ENCODE measurements around the gene CRNKL1. TPM values are rescaled to one million over a fixed set of nuclear protein-coding genes. Genes with fewer than 3 reads are reported as not detected.
A peak's percentile ranks its signal among the peaks of the same experiment; 100 is the strongest.
"Not testable (repeated sequence)": the region's sequence is repeated elsewhere in the genome, so short reads cannot be mapped to it uniquely, and the experiment has no call there.

Gene CRNKL1
- total RNA-seq, 1 donor from 2014 or later, result 36.4 TPM

DNA sequence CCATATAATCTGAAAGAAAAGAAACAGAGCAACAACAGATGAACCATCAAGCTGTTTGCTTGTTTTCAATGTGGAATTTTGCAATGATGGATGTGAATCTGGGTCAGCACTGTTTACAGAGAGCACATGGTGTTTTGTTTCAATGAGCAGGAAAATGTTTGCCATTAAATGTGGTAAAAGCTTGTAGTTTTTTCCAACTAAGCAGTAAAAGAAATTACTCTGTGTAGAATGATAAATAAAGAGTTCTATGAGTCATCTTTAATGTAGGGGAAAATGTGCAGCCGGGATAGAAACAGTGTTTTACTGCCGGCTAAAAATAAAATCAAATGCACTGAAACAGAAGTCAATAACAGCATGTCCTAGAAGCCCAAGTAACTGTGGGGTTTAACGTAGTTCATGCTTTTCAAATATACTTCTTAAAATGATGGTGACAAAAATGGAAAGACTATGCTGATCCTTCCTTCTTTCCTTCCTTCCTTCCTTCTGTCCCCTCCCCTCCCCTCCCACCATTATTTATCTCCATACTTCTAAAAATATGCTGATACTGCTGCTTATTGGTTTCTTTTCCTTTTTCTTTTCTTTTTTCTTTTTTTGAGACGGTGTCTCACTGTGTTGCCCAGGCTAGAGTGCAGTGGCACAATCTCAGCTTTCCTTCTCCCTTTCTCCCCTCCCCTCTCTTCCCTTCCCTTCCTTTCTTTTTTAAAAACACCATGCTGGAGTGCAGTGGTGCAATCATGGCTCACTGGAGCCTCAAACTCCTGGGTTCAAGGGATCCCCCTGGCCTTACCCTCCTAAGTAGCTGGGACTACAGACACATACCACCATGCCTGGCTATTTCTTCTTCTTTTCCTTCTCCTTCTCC lies 41.4 kb downstream of the CRNKL1 start:
- DNase-seq (ENCODE audit: low spot score), result peak; percentile 79

DNA sequence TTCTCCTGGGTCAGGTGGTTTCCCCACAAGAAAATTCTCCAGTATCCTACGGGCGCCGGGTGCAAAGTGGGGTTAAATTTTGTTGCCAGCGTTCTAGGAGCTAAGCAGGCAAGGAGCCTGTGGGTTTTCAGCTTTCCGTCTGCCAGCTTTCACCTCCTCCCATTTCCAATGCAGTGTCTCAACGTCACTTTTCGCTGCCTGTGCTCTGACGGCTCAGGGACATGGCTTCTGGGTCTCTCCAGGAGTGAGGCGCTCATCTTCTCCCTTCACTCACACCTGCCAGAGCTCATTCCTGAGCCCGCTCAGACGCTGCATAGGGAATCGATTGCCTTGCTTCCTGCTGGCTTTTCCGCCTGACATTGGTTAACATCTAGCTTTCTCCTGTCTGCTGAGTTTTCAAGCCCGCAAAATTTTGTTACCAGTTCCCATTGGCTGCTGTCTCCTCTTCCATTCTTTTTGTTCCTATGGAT lies 42.4 kb downstream of the CRNKL1 start:
- DNase-seq (ENCODE audit: low spot score), result no peak

DNA sequence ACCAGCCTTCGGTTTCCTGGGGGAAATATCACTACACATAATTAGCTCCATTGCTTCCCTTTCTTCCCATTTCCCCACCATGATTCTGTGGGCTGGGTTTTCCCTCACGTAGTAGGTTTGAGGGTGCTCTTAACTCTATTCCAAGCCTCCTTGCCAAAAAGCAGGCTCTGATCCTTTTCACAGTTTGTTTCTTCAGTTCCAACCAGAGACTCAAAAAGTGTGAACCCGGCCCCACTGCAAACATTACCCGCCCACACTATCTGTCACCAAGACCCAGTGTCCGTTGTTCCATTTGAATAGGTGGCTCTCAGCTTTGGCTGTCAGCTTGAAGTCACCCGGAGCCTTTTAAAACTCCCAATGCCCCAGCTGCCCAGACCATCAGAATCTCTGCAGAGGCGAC lies 46.9 kb downstream of the CRNKL1 start:
- DNase-seq (ENCODE audit: low spot score), result no peak

DNA sequence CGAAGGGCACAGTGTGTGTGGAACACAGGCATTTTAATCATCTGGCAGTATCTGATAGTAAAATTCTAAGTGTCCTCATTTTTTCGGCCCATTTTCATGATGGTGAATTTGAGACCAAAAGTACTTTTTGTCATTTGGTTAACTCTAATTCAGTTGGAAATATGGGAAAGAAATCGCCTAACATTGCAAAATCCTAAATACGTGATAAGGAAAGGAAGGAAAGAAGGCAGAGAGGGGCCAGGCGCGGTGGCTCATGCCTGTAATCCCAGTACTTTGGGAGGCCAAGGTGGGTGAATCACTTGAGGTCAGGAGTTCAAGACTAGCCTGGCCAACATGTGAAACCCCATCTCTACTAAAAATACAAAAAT lies 48.3 kb downstream of the CRNKL1 start:
- not testable (repeated sequence) for DNase-seq (ENCODE audit: low spot score)

DNA sequence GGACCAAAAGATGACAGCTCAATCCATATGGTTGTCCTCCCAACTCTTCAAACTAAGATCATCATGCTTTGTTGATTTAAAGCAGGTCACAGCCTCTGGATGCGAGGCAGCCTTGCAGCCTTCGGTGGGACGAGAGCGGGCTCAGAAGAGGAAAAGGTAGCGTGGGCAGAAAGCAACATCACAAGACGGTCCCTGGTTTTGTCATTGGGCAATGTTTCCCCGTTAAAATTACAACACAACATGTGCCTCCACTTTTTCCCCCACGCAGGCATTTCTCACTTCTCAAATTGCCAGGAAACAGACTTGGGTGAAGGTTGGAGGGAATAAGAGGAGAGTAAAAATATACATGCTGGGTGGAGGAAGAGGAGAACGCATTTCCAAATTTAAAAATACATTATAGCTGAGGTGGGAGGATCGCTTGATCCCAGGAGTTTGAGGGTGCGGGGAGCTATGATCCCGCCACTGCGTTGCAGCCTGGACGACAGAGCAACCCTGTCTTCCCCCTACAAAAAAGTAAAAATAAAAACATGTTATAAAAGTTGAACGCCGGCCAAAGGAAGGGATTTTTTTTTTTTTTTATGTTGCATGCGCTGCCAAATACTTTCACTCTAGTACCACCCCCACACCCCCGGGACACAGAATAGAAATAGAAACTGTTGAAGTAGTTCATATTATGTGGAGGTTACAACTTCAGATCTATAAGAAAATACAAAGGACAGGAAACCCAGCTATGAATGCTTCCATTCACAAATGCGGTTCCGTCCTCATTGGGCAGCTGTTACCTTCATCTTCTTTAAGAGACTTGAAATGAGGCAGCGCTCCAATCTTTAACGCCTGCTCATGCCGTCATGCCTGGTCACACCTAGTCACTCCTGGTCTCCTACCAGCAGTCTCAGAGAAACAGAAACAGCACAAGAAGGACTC lies 49.0 kb downstream of the CRNKL1 start:
- DNase-seq (ENCODE audit: low spot score), result peak; percentile 71

DNA sequence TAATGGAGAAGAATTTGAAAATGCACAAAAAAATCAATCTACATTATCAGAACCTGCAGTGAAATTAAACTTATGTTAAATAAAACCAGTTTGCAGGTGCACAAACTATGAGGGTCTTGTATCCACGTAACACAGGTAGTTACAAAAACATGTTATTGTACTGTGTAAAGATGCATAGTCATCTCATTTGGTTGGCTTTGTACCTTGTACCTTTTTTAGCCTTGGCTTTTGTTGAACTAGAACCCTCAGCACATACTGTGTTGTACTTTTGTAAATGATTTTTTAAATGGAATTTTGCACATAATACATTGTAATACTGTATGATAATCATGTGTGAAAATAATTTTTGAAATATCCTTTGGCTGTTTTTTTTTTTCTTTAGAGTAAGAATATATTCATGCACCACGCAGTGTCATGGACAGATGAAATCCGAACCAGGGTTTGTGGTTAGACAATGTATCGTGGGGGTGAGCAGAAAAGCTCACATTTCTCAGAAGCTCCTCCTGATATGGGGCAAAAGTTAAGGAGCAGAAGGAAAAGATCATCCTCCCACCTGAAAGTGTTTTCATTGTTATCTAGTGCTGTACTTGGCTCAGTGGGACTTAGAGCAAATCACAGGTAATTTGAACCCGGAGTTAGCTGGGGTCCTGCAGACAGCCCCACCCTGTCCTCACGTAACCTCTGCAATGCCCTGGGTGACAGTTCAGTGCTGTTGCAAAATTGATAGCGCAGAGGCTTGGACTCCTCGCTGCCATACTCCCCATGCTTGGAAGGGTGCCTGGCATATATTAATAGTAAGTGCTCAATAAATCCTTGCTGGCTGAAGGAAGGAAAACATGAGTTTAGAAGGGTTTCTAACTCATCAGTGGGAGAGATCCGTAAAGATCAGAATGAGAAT lies 49.9 kb downstream of the CRNKL1 start:
- no peak for DNase-seq (ENCODE audit: low spot score)

DNA sequence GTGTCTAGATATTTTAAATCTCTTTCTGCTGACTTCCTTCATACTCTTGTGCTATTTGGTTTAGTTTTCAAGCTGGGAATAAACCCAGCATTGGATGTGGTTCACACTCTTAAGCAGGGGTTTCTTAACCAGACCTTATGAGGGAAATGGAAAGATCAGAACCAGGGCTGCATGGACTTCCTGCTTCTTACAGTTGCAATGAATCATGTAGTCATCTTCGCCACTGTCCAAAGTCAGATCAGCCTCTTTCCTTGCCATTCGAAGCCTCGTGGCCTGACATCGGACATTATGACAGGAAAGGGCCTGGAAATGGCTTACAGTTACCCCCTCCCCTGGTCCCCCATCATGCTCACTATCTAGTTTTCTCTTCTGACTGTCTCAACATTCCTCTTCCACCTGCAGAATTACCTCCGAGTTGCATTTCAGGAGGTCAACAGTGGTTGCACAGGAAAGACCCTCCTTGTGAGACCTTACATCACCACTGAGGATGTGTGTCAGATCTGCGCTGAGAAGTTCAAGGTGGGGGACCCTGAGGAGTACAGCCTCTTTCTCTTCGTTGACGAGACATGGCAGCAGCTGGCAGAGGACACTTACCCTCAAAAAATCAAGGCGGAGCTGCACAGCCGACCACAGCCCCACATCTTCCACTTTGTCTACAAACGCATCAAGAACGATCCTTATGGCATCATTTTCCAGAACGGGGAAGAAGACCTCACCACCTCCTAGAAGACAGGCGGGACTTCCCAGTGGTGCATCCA lies 51.9 kb downstream of the CRNKL1 start:
- DNase-seq (ENCODE audit: low spot score), result peak; percentile 38

DNA sequence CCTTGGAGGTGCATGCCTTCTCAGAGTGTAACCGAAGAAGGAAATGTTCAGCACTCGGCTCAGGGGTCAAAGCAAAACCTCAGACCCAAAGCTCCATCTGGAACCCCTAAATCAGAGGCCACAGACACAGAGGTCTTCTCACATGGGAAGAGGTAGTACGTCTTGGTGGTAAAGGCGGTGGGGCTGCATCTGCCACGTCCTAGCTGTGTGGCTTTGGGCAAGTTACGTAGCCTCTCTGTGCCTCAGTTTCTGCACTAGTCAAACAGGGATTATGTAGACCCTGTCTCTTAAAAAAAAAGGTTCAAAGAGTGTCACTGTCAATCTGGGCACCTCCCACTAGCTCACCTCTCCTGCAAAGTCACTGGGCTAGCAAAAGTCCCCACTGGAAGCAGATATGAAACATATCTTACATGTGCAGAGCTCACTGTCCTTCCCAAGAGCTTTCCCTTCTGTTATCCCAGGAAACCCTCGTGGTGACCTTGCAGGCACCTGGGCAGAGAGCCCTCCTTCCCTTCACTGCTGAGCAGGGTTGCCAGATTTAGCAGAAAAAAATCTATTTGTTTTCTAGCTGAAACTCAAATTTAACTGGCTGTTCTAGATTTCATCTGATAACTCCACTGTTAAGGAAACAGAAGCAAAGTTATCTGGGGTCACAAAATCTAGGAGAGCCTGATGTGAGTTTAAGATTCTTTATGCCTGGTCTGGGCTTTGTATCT lies 53.1 kb downstream of the CRNKL1 start:
- DNase-seq (ENCODE audit: low spot score), result no peak

DNA sequence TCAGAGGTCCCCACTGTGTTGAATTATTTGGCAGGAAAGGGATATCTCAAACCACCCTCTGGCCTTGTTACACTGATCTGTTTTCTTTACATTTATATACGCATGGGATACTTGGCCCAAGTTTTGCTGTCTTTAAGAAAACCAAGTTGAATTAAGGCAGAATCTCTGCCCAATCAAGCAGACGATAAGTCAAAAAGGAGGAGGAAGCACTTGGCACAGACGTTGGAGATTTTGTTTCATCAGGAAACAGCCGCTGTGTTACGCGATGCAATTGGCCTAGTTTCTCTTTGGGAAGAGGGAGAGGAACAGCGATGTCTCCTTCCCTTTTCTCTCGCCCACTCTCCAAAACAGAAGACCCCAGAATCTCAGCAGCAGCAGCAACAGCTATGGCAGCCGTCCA lies 55.3 kb downstream of the CRNKL1 start:
- no peak for DNase-seq (ENCODE audit: low spot score)

DNA sequence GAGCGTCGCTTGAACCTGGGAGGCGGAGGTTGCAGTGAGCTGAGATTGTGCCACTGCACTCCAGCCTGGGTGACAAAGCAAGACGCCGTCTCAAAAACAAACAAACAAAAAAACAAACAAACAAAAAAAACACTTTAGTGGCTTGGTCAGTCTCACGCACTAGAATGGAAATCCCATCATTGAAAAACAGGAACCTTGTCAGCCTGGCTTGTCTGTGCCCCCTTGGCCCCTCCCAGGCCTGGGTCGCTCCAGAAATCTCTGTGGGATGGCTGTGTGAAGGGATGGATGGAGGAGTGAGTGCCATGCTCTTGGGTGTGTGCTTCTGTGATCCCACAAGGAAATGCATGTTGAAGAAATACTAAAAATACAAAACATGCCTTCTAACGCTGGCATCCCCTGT lies 56.0 kb downstream of the CRNKL1 start:
- no peak for DNase-seq (ENCODE audit: low spot score)

DNA sequence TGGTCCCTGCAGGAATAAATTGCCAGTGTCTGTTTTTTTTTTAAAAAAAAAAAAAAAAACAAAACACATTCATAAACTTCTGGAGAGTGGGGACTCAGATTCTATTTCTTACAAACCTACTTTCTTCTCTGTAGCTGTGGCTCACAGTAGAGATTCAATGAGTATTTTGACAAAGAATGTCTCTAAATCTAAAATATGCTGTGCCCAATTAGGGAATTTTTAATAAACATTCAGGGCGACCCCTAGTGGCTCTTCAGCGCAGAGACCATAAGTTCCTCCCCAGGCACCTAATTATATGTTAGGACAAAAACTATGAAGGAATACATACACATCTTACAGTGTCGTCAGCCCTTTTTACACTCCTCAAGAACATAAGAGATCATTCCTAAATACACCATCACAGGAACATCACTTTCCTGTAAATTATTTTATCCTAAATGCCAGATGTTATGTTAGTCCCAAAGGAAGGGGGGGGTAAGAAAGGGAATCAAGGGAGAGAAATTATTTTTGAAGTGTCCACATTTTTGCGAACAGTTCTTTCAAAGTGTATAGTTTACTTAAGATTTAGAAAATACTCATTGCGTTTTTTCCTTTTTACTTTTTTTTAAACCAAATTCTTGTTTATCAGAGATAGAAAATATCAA lies 56.9 kb downstream of the CRNKL1 start:
- DNase-seq (ENCODE audit: low spot score), result peak; percentile 63

DNA sequence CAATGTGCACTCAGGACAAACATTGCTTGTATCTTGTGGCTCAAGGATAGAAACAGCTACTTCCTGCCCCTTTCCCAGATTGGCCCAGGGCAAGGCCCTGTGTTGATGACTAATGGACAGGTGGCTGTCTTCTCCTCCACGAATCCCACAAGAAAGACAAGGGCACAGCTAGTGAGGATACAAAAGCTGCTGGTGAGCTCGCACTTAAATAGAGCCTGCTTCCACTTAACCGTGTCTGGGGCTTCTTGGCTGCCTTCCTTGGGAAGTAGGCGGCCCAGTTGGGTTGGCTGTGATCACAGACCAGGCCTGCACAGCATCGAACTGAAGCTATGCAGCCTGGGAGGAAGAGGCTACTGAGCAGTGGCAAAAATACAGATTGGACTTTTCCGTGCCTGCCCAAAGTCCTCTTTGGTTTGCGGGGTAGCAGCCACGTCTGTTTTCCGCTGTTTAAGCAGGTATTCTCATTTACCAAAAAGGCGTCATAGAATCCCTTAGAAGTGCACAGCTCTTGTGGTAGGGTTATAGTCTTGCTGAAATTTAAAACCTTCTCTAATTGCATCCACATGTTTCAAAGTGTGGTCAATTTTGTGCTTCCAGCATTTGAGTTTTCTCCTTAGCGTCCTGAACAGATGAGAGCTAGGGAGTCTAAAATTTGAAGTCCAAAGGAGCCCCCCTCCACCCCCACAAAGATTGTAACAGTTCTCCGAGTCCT lies 58.2 kb downstream of the CRNKL1 start:
- DNase-seq (ENCODE audit: low spot score), result peak; percentile 70

DNA sequence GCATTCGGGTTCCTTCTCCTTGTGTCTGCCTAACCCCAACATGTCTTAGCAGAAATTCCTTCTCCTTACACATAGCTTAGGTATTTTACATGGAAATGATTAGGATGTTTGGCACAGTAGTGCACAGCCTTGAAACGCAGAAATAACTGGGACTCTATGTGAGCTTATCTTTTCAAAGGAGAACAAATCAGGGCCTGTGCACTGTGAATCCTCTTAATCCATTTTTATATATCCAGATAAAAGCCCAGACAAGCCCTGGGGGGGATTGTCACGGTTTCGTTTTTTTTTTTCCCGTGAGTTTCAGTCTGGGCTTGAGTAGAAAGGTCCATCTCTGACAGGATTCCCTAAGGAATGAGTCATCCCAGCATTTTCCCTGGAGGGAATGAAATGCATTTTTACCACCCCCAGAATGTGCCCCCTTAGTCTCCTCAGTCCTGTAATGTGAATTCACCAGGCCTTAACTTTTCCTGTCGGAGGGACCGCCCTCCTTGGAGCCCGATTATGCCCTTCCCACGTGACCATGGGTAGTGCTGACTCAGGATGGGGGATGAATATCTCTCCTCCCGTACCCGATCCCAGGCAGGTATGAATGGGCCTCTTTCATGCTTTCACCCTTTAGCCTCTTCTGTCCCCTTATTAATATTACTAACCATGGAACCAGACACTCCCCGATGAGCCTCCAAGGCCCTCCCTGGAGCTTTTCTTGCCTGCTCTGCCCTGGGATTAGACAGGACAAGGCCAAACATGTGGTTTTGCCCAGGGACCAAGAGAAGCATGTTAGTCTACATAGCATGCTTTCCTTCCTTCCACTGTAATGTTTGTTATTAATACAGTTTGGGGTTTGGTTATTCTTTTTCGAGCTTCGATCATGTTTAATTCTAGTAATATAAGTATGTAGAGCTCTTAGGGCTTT lies 59.0 kb downstream of the CRNKL1 start:
- peak; percentile 94 for DNase-seq (ENCODE audit: low spot score)

DNA sequence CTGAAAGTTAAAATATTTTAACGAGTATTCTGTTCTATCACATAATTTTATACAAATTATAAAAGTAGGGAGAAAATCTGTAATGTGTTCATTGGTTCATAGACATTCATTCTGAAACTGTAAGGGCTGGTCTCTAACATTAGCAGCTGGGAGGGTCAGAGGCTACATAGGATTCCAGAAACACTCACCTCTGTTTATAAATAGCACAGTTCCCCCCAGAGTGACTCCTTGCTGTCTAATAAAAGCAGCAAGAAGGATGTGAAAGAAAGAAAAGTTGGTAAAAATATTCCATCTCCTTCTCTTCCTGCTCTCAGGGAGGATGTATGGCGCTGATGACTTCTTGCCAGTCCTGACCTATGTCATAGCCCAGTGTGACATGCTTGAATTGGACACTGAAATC lies 60.4 kb downstream of the CRNKL1 start:
- DNase-seq (ENCODE audit: low spot score), result no peak

DNA sequence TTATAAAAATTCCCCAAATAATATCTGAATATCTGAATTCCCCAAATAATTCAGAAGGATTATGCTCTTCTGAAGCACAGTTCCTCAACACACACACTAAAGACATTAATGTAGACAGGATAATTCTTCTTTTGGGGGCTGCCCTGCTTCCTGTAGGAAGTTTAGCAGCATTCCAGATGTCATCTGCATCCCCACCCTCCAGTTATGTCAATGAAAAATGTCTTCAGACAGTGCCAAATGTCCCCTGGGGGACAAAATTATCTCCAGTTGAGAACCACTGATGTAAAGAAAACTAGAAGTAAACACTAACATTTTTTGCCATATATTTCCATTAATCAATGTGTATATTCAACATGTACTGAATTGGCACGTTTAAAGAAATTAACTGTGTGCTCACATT lies 61.0 kb downstream of the CRNKL1 start:
- DNase-seq (ENCODE audit: low spot score), result peak; percentile 27

DNA sequence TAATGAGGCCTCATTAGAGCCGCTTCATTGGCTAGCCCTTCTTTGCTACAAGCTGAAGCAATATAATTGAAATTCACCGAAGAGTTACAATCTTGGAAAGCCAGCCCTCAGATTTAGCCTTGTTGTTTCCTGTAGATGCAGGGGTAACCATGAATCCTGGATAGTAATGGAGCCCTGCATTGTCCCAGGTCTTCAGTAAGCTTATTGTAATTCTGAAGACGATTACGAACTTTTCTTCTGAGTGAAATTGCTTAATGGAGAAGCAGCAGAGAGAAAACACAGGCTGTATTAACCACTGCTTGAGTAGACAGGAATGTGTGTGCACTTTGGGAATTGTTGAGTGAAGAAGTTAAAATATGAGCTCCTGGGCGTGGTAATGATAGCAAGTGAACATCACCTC lies 61.4 kb downstream of the CRNKL1 start:
- peak; percentile 45 for DNase-seq (ENCODE audit: low spot score)

DNA sequence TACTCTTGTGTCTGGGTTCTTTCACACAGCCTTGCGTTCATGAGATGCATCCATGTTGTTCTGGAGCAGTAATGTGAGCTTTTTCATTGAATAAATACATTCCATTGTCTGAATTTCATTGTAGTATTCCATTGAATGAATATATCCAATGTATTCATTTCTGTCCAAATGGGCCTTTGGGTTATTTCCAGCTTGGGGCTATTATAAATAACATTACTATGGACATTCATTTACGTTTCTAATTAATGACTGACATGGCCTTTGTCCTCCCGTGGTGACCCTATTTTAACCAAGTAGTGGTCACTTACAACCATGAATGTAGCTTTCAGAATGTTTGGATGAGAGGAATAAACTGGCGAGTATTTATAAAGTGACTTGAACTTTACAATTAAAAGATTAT lies 65.2 kb downstream of the CRNKL1 start:
- no peak for DNase-seq (ENCODE audit: low spot score)

DNA sequence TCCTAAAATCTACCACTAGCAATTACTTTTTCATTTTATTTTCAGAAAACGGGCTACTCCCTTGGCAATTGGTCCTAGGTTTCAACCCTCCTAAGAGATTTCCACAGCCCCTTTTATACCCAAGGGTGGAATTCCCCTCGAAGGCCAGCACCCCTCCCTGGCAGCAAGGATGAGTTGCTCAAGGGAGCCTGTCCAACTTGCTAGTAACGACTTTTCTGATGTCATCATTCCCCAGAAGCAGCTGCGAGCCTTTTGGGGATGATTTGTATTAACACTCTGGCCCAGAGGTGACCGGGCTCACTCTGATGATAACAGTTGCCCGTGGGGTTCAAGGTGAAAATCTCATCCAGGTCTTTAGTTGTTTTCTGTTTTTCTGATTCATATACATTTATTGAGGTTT lies 65.8 kb downstream of the CRNKL1 start:
- no peak for DNase-seq (ENCODE audit: low spot score)
